Adrenal gland (tissue), 5 donors: ENCODE data around the gene MARCKS.

Source experiments
- CTCF ChIP-seq, 6 experiments: fragments of 450-650 bp in 4 of 6; fragments of 200-600 bp in 2 of 6; sonication (generic) in 1 of 6; IDR thresholded peaks; 1 replicate in 5 of 6; 2 replicates in 1 of 6; pipeline versions ENCODE4 v1.5.1 to v1.8.0; 2016 to 2021; ENCODE audit warnings: antibody characterized with exemption in 6 of 6, mild to moderate bottlenecking in 2 of 6, moderate library complexity in 1 of 6
- POLR2A ChIP-seq, 2 donors: fragments of 450-650 bp; IDR thresholded peaks; one replicate each; pipeline ENCODE4 v1.6.1; 2017; ENCODE audit warnings: antibody characterized with exemption in 2 of 2, mild to moderate bottlenecking in 2 of 2, moderate library complexity in 1 of 2
- donor health status: DM: no; HTN: no; CAD: no.

GRCh38 chr6:113907102-113907815 lies 50.1 kb downstream of the MARCKS start:
- TF ChIP-seq CTCF (IDR thresholded peaks at IDR 0.05) (no peak), POLR2A (IDR thresholded peaks at IDR 0.05) (no peak)
